Activated CD4-positive, alpha-beta T cell treated with anti-CD3 and anti-CD28 coated beads, Interleukin-2, Interleukin-6, amounts not matched to agents 100 ng/mL and 50 ng/mL, durations not matched to agents 16 hours and 8 hours (primary cell): Measurements from ENCODE around the gene NOXA1.
"Not testable (repeated sequence)": the region's sequence is repeated elsewhere in the genome, so short reads cannot be mapped to it uniquely, and the experiment has no call there.

ENCODE experiments used
- DNase-seq: peaks from one replicate; pipeline ENCODE4 v3.0.0-alpha.2; 2020

Gene NOXA1

DNA sequence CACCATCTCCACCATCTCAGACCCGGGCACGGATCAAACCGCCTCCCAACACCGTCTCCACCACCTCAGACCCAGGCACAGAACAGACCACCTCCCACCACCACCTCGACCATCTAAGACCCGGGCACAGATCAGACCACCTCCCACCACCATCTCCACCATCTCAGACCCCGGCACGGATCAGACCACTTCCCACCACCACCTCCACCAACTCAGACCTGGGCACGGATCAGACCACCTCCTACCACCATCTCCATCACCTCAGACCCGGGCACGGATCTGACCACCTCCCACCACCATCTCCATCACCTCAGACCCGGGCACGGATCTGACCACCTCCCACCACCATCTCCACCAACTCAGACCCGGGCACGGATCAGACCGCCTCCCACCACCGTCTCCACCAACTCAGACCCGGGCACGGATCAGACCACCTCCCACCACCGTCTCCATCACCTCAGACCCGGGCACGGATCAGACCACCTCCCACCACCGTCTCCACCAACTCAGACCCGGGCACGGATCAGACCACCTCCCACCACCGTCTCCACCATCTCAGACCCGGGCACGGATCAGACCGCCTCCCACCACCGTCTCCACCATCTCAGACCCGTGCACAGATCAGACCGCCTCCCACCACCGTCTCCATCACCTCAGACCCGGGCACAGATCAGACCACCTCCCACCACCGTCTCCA is 43.3 kb downstream of the NOXA1 start:
- not testable (repeated sequence) for DNase-seq

GRCh38 chr9:137467161-137467581 is 44.0 kb downstream of the NOXA1 start:
- no peak for DNase-seq

GRCh38 chr9:137467896-137468295 is 44.7 kb downstream of the NOXA1 start:
- no peak for DNase-seq

GRCh38 chr9:137470785-137471184 is 47.6 kb downstream of the NOXA1 start:
- no peak for DNase-seq

- no peak for DNase-seq
Observed at GRCh38 chr9:137474271-137474670, 51.1 kb downstream of the NOXA1 start.

GRCh38 chr9:137475666-137476065 is 52.5 kb downstream of the NOXA1 start:
- no peak for DNase-seq

DNA sequence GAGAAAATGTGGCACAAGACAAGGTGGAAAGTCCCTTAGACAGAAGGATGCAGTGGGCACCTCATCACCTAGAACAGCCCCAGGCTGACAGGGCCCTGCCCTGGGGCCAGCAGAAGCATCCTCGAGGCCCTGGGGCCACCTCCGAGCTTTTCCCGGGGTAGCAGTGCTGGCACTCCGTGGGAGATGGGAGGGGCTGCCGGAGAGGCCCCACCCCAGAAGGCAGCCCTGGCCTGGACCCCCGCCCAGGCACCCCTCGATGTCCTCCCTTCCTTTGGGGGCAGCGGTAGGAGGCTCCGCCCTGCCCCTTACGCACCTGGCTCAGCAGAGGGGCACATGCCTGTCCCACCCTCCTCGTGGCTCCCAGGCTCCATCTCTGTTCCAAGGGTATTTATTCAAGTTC is 53.7 kb downstream of the NOXA1 start:
- no peak for DNase-seq

- DNase-seq: no peak
Observed at GRCh38 chr9:137477778-137478612, 54.8 kb downstream of the NOXA1 start.

- no peak for DNase-seq
Observed at GRCh38 chr9:137478613-137478961, 55.4 kb downstream of the NOXA1 start.

DNA sequence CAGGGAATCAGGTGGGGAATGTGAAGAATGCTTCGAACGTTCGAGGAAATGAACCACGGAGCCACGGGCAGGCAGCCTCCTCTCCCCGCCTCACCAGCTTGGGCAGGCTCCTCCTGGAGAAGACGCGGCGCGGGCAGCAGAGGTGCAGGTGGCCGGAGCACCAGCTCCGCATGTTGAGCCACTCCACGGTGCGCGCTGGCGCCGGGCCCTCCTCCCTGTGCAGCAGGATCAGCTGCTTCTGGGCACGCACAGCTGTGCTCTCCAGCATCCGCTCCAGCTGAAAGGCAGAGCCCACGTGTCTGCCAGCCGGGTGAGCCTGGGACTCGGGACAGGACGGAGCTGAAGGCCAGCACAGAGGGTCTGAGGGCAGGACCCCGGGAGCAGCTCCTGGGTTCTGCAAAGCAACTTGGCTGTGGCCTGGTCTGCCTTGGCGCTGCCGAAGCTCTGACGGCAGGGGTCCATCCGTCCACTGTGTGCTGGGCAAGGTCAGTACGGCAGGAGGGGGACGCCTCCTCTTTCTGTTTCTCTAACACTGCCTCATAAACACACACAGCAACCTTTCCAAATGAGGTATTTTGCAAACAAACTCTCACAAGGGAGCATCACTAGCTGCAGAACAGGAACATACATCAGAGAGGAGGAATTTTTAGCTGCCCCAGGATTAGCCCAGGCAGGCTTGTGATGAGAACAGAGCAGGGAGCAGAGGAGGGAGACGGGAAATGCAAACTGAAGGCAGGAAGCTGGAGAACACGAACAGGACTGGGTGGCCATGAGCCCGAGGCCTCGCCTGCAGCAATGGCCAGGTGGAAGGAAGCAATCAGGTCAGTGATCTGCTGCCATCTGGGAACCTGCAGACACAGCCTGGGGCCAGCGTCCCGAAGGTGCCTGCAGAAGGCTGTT is 56.0 kb downstream of the NOXA1 start:
- no peak for DNase-seq

- no peak for DNase-seq
Observed at GRCh38 chr9:137479892-137480685, 56.9 kb downstream of the NOXA1 start.

DNA sequence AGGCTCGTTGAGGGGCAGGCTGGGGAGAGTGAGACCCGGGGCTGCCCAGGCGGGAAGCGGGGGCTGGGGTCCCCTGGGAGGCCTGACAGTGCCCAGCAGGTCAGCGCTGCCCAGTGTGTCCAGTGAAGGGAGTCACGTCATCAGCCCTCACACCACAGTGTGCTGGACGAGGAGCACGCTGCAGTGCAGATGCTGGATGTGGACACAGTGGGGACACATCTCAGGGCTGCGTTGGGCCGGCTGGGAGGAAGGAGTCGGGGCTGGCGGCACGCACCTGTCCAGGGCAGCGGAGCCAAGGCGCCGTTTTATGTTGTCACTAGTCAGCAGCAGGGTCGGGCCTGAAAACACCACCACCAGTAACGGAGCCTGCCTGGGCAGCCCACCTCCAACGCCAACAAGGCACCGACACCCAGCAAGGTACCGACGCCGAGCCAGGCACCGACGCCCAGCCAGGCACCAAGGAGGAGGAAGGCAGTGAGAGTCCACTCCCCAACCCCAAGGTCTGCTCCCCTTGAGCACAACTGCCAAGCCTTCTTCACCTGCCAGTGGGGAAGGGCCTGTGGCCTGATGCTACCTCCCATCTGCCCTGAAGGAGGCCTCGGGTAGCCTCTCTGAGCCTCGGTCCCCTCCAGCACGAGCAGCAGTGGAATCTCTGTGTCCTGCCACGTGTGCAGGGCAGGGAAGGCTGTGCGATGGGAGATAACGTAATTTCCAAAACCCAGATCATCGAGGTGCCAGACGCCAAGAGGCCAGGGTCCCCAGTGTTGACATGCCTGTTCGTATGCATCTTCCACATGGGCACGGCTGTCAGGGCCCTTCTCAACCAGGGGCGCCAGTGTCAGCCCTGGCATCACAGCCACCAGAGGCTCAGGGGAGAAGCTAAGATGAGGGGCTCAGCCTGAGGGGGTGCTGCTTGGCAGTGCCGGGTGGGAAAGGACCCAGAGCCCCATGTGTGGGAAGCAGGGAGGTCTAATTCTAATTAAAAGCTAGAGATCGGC is 57.8 kb downstream of the NOXA1 start:
- DNase-seq: no peak

- DNase-seq: no peak
Observed at GRCh38 chr9:137482094-137482781, 59.0 kb downstream of the NOXA1 start.
